ENCODE results near the gene VPS16.

VPS16 gene

DNA sequence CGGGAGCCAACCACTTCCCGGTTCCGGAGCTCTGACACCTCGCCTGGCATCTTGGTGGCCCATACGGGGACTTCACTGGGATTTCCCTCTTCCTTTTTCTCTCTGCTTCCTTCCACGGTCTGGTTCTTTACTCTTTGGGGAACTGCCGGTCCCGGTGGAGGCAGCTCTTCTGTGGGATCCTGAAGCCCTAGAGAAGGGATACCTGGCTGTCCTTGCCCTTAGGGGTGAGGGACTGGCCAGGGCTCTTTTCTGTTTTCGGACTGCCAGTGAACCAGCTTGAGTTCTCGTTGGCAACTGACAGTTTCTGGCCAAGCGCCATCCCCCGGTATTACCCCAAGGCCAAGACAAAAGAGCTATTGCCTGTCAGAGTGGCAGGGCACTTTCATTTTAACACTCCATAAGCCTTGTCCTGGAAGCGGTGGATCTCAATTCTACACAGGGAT, 39.2 kb upstream of the VPS16 start:
- peaks cover 6% of the 10 kb centered on the region for H3K27me3 ChIP-seq (ENCODE audit: control insufficient read depth, insufficient read depth, low read length)
- H3K9me3 ChIP-seq (ENCODE audit: control insufficient read depth, low read length), result no peaks in the 10 kb centered on the region
- no peak overlapping the region for H3K27ac ChIP-seq
- no peaks in the 10 kb centered on the region for H3K79me2 ChIP-seq
- peaks cover 3% of the 10 kb centered on the region for H3K4me1 ChIP-seq
- TF ChIP-seq, protein P1, sequence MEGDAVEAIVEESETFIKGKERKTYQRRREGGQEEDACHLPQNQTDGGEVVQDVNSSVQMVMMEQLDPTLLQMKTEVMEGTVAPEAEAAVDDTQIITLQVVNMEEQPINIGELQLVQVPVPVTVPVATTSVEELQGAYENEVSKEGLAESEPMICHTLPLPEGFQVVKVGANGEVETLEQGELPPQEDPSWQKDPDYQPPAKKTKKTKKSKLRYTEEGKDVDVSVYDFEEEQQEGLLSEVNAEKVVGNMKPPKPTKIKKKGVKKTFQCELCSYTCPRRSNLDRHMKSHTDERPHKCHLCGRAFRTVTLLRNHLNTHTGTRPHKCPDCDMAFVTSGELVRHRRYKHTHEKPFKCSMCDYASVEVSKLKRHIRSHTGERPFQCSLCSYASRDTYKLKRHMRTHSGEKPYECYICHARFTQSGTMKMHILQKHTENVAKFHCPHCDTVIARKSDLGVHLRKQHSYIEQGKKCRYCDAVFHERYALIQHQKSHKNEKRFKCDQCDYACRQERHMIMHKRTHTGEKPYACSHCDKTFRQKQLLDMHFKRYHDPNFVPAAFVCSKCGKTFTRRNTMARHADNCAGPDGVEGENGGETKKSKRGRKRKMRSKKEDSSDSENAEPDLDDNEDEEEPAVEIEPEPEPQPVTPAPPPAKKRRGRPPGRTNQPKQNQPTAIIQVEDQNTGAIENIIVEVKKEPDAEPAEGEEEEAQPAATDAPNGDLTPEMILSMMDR (IDR thresholded peaks at IDR 0.05), result no peak
- H3K36me3 ChIP-seq (ENCODE audit: control insufficient read depth, insufficient read depth, low read length), result no peaks in the 10 kb centered on the region
- H3K4me3 ChIP-seq (ENCODE audit: low read depth, low read length), result no peak overlapping the region
- no peak overlapping the region for H3K9ac ChIP-seq
- no peak overlapping the region for H3K4me2 ChIP-seq (ENCODE audit: low read length)
- no peak overlapping the region for H2AFZ ChIP-seq

DNA sequence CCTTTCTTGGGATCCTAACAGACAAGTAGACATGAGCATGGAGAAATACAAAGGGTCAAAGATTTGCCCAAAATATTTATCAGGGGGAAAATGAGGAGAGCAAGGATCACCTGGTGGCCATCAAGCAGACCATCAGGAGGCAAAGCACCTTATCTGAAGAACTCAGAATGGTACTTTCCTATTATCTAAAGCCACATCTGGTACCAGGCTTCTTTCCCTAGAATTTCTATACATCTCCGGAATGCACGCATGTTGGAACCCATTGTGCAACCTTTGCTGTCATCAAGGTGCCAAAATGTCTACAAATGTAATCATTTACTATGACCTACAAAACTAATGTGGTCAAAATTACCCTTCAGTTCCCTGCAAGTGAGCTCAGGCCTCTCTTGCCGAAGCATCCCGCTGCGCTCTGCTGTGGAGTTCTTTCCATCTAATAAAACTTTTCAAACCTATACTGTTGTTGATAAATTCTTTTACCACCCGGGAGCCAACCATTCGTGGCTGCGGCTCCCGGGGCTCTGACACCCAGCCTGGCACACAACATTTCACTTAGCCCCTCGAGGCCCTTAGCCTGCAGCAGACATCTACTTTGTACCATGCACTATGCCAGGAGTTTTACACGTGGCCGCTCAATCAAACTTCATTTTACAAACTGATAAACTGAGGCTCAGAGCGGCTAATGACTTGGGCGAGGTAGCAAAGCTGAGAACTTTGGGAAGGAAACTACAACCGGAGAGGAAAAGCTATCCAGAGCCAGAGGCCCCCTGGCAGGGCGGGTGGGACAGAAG, 36.3 kb upstream of the VPS16 start:
- Histone ChIP-seq H3K4me1 (peaks cover 3% of the 10 kb centered on the region), H3K27me3 (ENCODE audit: control insufficient read depth, insufficient read depth, low read length) (peaks cover 6% of the 10 kb centered on the region), H3K27ac (no peak overlapping the region), H3K4me3 (ENCODE audit: low read depth, low read length) (no peak overlapping the region), H2AFZ (no peak overlapping the region), H3K36me3 (ENCODE audit: control insufficient read depth, insufficient read depth, low read length) (no peaks in the 10 kb centered on the region), H3K4me2 (ENCODE audit: low read length) (no peak overlapping the region), H3K9me3 (ENCODE audit: control insufficient read depth, low read length) (no peaks in the 10 kb centered on the region), H3K9ac (no peak overlapping the region), H3K79me2 (no peaks in the 10 kb centered on the region)
- TF ChIP-seq, protein P1 (IDR thresholded peaks at IDR 0.05), result no peak

DNA sequence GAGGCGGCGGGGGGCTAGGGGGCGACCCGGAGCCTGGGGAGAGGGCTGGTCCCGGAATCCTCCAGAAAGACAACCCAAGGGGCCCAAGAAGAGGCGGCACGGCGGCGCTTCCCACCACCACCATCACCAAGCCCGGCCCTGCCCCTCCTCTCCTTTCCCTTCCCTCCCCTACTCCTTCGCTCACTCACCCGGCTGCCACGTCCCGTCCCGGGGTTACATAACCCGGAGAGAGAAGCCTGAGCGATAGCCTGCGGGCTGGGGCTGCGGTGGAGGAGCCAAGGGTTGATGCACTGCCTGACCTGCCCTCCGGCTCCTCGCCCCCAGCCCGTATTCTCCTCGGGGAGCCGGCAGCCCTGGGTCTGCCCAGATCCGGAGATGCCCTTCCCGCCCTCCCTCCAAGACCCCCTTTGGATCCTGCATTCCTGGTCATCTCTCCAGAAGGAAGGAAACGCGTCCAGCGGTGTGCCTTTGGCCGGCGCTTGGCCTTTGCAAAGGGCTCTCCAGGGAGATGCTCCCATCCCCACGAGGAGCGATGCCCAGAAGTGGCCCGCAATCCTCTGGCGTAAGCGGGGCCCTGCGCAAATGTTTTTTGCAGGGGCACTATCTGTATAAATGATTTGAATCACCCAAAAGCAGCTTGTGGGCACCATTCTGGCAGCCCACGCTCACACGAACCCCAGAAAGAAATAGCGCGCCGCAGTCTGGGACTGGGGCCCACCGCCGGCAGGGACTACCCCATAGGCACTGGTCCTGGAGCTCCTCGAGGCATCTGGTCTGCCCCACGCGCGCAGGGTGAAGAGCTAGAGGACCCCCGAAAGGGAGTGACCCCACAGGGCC, 35.5 kb upstream of the VPS16 start:
- no peak overlapping the region for H2AFZ ChIP-seq
- no peaks in the 10 kb centered on the region for H3K36me3 ChIP-seq (ENCODE audit: control insufficient read depth, insufficient read depth, low read length)
- peaks cover 3% of the 10 kb centered on the region for H3K4me1 ChIP-seq
- peaks cover 6% of the 10 kb centered on the region for H3K27me3 ChIP-seq (ENCODE audit: control insufficient read depth, insufficient read depth, low read length)
- no peaks in the 10 kb centered on the region for H3K9me3 ChIP-seq (ENCODE audit: control insufficient read depth, low read length)
- H3K27ac ChIP-seq, result no peak overlapping the region
- H3K4me3 ChIP-seq (ENCODE audit: low read depth, low read length), result no peak overlapping the region
- no peak overlapping the region for H3K4me2 ChIP-seq (ENCODE audit: low read length)
- TF ChIP-seq, protein P1 (IDR thresholded peaks at IDR 0.05), result no peak
- no peaks in the 10 kb centered on the region for H3K79me2 ChIP-seq
- H3K9ac ChIP-seq, result no peak overlapping the region

DNA sequence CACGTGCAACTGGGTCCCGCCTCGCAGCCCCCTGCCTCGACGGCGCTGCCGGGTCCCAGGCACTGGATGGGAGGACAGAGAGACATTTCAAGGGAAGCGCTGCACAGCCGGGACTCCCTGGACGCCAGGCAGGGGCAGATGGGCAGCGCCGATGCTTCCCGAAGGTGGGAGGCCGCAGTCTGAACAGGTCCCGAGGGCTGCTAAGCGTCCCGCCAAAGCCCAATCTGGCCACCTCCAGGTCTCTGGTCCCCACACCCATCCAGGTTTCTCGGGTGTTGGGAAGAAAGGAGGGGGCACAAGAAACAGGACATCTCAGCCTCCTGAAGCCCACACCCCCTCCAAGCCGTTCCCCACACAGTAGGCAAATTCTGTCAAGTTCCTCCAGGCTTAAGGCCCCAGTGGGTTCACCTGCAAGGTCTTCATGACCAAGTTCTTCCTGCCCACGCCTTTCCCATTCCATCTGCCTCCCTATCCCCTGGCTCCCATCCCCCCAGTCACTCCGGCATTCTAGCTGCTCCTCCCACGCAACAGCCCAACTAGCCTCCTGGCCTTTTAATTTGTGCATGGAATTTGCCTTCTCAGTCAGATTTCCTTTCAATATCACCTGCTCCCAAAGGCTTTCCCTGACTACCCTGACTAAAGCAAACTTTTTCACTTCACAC, 34.7 kb upstream of the VPS16 start:
- Histone ChIP-seq H2AFZ (no peak overlapping the region), H3K4me3 (ENCODE audit: low read depth, low read length) (no peak overlapping the region), H3K27me3 (ENCODE audit: control insufficient read depth, insufficient read depth, low read length) (peaks cover 4% of the 10 kb centered on the region), H3K4me1 (peaks cover 3% of the 10 kb centered on the region), H3K9ac (no peak overlapping the region), H3K36me3 (ENCODE audit: control insufficient read depth, insufficient read depth, low read length) (no peaks in the 10 kb centered on the region), H3K27ac (no peak overlapping the region), H3K9me3 (ENCODE audit: control insufficient read depth, low read length) (no peaks in the 10 kb centered on the region), H3K79me2 (no peaks in the 10 kb centered on the region), H3K4me2 (ENCODE audit: low read length) (no peak overlapping the region)
- TF ChIP-seq, protein P1 (IDR thresholded peaks at IDR 0.05), result no peak

Data from parathyroid adenoma (tissue), 2 donors.